Upper lobe of left lung (tissue), 4 donors: ENCODE results near the gene TMEM95.
"Not testable (repeated sequence)": the region's sequence is repeated elsewhere in the genome, so short reads cannot be mapped to it uniquely, and the experiment has no call there.

Source experiments
- POLR2AphosphoS5 ChIP-seq, 2 donors: sonication (generic); formaldehyde crosslinking; IDR thresholded peaks; one replicate each; pipeline ENCODE4 v1.5.1; 2017; ENCODE audit warnings: antibody characterized with exemption in 2 of 2
- TF ChIP-seq, protein P1 (sequence below), 6 experiments: fragments of 450-650 bp in 4 of 6; fragments of 200-600 bp in 2 of 6; sonication (generic) in 2 of 6; IDR thresholded peaks; one replicate each; pipeline ENCODE4 v1.5.1; 2016 to 2019; ENCODE audit warnings: antibody characterized with exemption in 6 of 6

DNA sequence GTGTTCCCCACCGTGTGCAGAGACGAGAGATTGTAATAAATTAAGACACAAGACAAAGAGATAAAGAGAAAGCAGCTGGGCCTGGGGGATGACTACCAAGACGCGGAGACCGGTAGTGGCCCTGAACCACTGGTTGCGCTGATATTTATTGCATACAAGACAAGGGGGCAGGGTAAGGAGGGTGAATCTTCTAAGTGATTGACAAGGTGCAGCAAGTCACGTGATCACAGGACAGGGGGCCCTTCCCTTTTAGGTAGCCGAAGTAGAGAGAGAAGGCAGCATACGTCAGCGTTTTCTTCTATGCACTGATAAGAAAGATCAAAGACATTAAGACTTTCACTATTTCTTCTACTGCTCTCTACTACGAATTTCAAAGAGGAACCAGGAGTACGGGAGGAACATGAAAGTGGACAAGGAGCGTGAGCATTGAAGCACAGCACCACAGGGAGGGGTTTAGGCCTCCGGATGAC lies 22.3 kb upstream of the TMEM95 start:
- TF ChIP-seq, protein P1, sequence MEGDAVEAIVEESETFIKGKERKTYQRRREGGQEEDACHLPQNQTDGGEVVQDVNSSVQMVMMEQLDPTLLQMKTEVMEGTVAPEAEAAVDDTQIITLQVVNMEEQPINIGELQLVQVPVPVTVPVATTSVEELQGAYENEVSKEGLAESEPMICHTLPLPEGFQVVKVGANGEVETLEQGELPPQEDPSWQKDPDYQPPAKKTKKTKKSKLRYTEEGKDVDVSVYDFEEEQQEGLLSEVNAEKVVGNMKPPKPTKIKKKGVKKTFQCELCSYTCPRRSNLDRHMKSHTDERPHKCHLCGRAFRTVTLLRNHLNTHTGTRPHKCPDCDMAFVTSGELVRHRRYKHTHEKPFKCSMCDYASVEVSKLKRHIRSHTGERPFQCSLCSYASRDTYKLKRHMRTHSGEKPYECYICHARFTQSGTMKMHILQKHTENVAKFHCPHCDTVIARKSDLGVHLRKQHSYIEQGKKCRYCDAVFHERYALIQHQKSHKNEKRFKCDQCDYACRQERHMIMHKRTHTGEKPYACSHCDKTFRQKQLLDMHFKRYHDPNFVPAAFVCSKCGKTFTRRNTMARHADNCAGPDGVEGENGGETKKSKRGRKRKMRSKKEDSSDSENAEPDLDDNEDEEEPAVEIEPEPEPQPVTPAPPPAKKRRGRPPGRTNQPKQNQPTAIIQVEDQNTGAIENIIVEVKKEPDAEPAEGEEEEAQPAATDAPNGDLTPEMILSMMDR (IDR thresholded peaks at IDR 0.05): not testable (repeated sequence)
- not testable (repeated sequence) for TF ChIP-seq POLR2AphosphoS5 (IDR thresholded peaks at IDR 0.05)
